ENCODE results near the gene KLHDC4. TPM values are rescaled to one million over a fixed set of nuclear protein-coding genes. Genes with fewer than 3 reads are reported as not detected.

The KLHDC4 gene
- total and polyA plus RNA-seq, 10 of the 15 experiments (the other 5 are each of a cell fraction or from before 2014, with no cell fraction given) = 0.80 to 62.1 (median 32.8) TPM

GRCh38 chr16:87795336-87795735, 29.6 kb upstream of the KLHDC4 start:
- Histone ChIP-seq H3K36me3 (ENCODE audit: control insufficient read depth in 2 of 2, insufficient read depth in 2 of 2, low read length in 1 of 2) (no peaks in the 10 kb centered on the region), H3K9me3 (replicated peaks; ENCODE audit: control insufficient read depth, insufficient read depth, low read length) (no peaks in the 10 kb centered on the region), H3K4me1 (ENCODE audit: control insufficient read depth, insufficient read depth, low read length) (no peaks in the 10 kb centered on the region), H3K79me2 (ENCODE audit: control insufficient read depth, insufficient read depth, low read length) (no peaks in the 10 kb centered on the region), H4K20me1 (ENCODE audit: control insufficient read depth, insufficient read depth) (no peaks in the 10 kb centered on the region), H3K4me3 (no peak overlapping the region), H3K27ac (ENCODE audit: control insufficient read depth, insufficient read depth) (no peak overlapping the region), H3K27me3 (replicated peaks in 1 of 2; ENCODE audit: control insufficient read depth in 2 of 2, insufficient read depth in 2 of 2, low read length in 1 of 2) (no peaks in the 10 kb centered on the region), H3K9ac (ENCODE audit: control insufficient read depth, insufficient read depth, low read length) (no peak overlapping the region), H3K4me2 (ENCODE audit: control insufficient read depth, insufficient read depth) (no peak overlapping the region), H2AFZ (ENCODE audit: control insufficient read depth, low read depth, low read length) (no peak overlapping the region)
- intact Hi-C loops (cut with micrococcal nuclease; ENCODE audit: unreplicated experiment) (no loop called here), in situ Hi-C loops (cut with MboI) (no loop called here)
- ChIA-PET POLR2A (no interaction called here), CTCF (no interaction called here), RAD21 (ENCODE audit: unreplicated experiment) (no interaction called here), SMC1A (ENCODE audit: uncharacterized antibody, unreplicated experiment) (interaction anchor here (1.5 kb wide), 1 partner anchor 16 kb away, joined by 3 read pairs; no protein-coding TSS in a partner anchor)
- 76% methylated on average over 12 of the region's 12 CpGs for WGBS (ENCODE audit: insufficient coverage, insufficient replicate concordance, low lambda C conversion rate, missing lambda C conversion rate)
- ATAC-seq (no peak), DNase-seq (ENCODE audit: low read depth, low spot score) (no peak), FAIRE-seq (no peak)
- TF ChIP-seq MEF2A (IDR thresholded peaks at IDR 0.05; ENCODE audit: insufficient read depth, low read depth, low read length) (no peak), POLR2AphosphoS5 (IDR thresholded peaks at IDR 0.05; ENCODE audit: low read length) (no peak), HDAC6 (IDR thresholded peaks at IDR 0.05; ENCODE audit: unreplicated experiment) (no peak), CEBPB (IDR thresholded peaks at IDR 0.05; ENCODE audit: borderline replicate concordance in 1 of 2, low read depth in 2 of 2, low read length in 2 of 2) (no peak), NFIC (IDR thresholded peaks at IDR 0.05; ENCODE audit: low read depth, low read length) (no peak), CHD4 (IDR thresholded peaks at IDR 0.05) (no peak), HCFC1 (IDR thresholded peaks at IDR 0.05; ENCODE audit: low read length) (no peak), STAT1 (conservative IDR thresholded peaks at IDR 0.05) (no peak), TARDBP (IDR thresholded peaks at IDR 0.05; ENCODE audit: borderline replicate concordance) (no peak), ATF2 (IDR thresholded peaks at IDR 0.05; ENCODE audit: low read length) (no peak), RBBP5 (conservative IDR thresholded peaks at IDR 0.05) (no peak), ELK1 (IDR thresholded peaks at IDR 0.05; ENCODE audit: low read depth, low read length) (no peak), PAX8 (IDR thresholded peaks at IDR 0.05) (no peak), FOXK2 (IDR thresholded peaks at IDR 0.05) (no peak), SMAD5 (IDR thresholded peaks at IDR 0.05; ENCODE audit: low read depth) (no peak), EED (IDR thresholded peaks at IDR 0.05; ENCODE audit: low read depth) (no peak), USF2 (IDR thresholded peaks at IDR 0.05; ENCODE audit: borderline replicate concordance, low read depth, low read length) (no peak), SIN3A (IDR thresholded peaks at IDR 0.05; ENCODE audit: low read depth, low read length) (no peak)
- BruUV-seq (replicated peaks) = no TSS peak

All from GM12878 (cell line).